ENCODE results near the gene IFITM1.

- TF ChIP-seq, protein P1, sequence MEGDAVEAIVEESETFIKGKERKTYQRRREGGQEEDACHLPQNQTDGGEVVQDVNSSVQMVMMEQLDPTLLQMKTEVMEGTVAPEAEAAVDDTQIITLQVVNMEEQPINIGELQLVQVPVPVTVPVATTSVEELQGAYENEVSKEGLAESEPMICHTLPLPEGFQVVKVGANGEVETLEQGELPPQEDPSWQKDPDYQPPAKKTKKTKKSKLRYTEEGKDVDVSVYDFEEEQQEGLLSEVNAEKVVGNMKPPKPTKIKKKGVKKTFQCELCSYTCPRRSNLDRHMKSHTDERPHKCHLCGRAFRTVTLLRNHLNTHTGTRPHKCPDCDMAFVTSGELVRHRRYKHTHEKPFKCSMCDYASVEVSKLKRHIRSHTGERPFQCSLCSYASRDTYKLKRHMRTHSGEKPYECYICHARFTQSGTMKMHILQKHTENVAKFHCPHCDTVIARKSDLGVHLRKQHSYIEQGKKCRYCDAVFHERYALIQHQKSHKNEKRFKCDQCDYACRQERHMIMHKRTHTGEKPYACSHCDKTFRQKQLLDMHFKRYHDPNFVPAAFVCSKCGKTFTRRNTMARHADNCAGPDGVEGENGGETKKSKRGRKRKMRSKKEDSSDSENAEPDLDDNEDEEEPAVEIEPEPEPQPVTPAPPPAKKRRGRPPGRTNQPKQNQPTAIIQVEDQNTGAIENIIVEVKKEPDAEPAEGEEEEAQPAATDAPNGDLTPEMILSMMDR (IDR thresholded peaks at IDR 0.05) = peak in 1 of 4 experiments; percentile 6
- TF ChIP-seq POLR2A (IDR thresholded peaks at IDR 0.05) = no peak
- TF ChIP-seq POLR2AphosphoS5 (IDR thresholded peaks at IDR 0.05) = no peak
- no peak for TF ChIP-seq EP300 (IDR thresholded peaks at IDR 0.05)
These were observed 13.7 kb upstream of the IFITM1 start for GRCh38 chr11:299951-300735.
